Spinal cord (tissue), 10 donors: ENCODE results near the gene SPART. TPM values are rescaled to one million over a fixed set of nuclear protein-coding genes. Genes with fewer than 3 reads are reported as not detected.

Source experiments
- DNase-seq, 6 donors: peaks; one replicate each; pipeline versions ENCODE4 v3.0.0 to v3.0.0-alpha.2; 2013 to 2015; ENCODE audit warnings: low spot score in 6 of 6, low read depth in 4 of 6
- H3K27ac ChIP-seq: one replicate; pipeline ENCODE4 v1.5.1; 2013; ENCODE audit warnings: low read depth, low read length, control low read depth
- H3K27me3 ChIP-seq: one replicate; pipeline ENCODE4 v1.6.1; 2013; ENCODE audit warnings: low read length; ENCODE audit not compliant: control insufficient read depth, insufficient read depth
- H3K36me3 ChIP-seq: one replicate; pipeline ENCODE4 v1.6.1; 2013; ENCODE audit warnings: low read length; ENCODE audit not compliant: control insufficient read depth, insufficient read depth
- H3K4me1 ChIP-seq: one replicate; pipeline ENCODE4 v1.6.1; 2013; ENCODE audit warnings: low read length; ENCODE audit not compliant: control insufficient read depth, insufficient read depth
- H3K4me3 ChIP-seq: one replicate; pipeline ENCODE4 v1.5.1; 2013; ENCODE audit warnings: low read depth, low read length, control low read depth
- H3K9me3 ChIP-seq: one replicate; pipeline ENCODE4 v1.6.1; 2013; ENCODE audit warnings: low read length; ENCODE audit not compliant: control insufficient read depth, insufficient read depth
- WGBS: methylation state at CpG from one replicate; pipeline ENCODE4 v1.1.5; 2013; ENCODE audit warnings: missing lambda C conversion rate; ENCODE audit not compliant: insufficient coverage; 5-methylcytosine and 5-hydroxymethylcytosine counted together
- polyA plus RNA-seq, 2 donors: library from polyadenylated mRNA; unstranded; fragments of 120-200 nt; gene quantifications; one replicate each; pipeline ENCODE4 v1.2.1, GENCODE V29; 2013; ENCODE audit not compliant: insufficient read length in 2 of 2
- total RNA-seq, 2 donors: library from RNA; depleted of rRNA in 1 of 2; stranded (reverse); fragments of 120-200 nt in 1 of 2; fragments of >200 nt in 1 of 2; gene quantifications; one replicate each; pipeline versions ENCODE4 v1.2.3 to v1.2.4, GENCODE V29; 2013 to 2014
- donor health status: healthy.

The SPART gene
- total and polyA plus RNA-seq, 4 donors = 48.8 to 132 (median 61.6) TPM

DNA sequence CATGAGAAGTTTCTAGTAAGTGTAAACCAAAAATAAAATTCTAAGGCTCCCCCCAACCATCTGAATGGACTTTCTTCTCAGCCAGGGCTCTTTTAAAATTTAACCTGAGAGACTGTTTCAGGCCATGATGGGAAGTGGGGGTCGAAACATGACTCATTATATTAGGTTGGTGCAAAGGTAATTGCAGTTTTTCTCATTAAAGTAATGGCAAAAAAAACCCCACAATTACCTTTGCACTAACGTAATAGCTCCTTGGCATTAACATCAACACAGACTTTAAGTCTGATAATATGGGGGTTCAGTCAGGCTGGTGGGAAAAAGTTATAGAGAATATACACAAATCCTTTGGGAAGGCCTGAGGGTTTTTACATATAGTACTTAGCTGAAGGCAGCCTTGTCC lies 9.4 kb upstream of the SPART start:
- Histone ChIP-seq H3K4me1 (no peaks in the 10 kb centered on the region), H3K27me3 (no peaks in the 10 kb centered on the region), H3K27ac (no peak overlapping the region), H3K36me3 (no peaks in the 10 kb centered on the region), H3K9me3 (no peaks in the 10 kb centered on the region), H3K4me3 (no peak overlapping the region)
- DNase-seq = no peak
- WGBS = no CpG with 5 or more reads among the region's 2 CpGs

GRCh38 chr13:36354842-36355623 lies 8.8 kb upstream of the SPART start:
- Histone ChIP-seq H3K9me3 (no peaks in the 10 kb centered on the region), H3K27me3 (no peaks in the 10 kb centered on the region), H3K4me3 (no peak overlapping the region), H3K36me3 (no peaks in the 10 kb centered on the region), H3K4me1 (no peaks in the 10 kb centered on the region), H3K27ac (no peak overlapping the region)
- WGBS = no CpG with 5 or more reads among the region's 1 CpG
- DNase-seq = no peak

GRCh38 chr13:36353001-36353400 lies 6.8 kb upstream of the SPART start:
- WGBS = 84% methylated on average over 2 of the region's 3 CpGs
- no peak for DNase-seq
- H3K27me3 ChIP-seq = no peaks in the 10 kb centered on the region
- no peak overlapping the region for H3K4me3 ChIP-seq
- H3K4me1 ChIP-seq = no peaks in the 10 kb centered on the region
- no peaks in the 10 kb centered on the region for H3K36me3 ChIP-seq
- H3K9me3 ChIP-seq = no peaks in the 10 kb centered on the region
- no peak overlapping the region for H3K27ac ChIP-seq

DNA sequence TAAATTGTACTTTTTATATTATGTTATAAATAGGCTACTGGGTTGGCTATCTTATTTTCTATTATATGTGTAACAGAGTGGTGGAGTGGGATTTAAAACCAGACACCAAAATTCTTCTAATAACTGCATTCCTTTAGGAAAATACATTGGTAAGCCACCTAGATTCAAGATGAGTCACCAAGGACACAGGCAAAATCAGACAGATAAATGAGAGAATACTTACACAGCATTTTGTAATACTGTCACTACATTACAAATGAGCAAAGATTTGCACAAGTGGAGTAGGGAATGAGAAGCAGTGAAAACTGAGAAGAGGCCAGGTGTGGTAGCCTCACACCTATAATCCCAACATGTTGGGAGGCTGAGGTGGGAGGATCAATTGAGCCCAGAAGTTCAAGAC lies 6.2 kb upstream of the SPART start:
- peaks cover under 1% of the 10 kb centered on the region for H3K4me1 ChIP-seq
- no peaks in the 10 kb centered on the region for H3K9me3 ChIP-seq
- no peaks in the 10 kb centered on the region for H3K36me3 ChIP-seq
- H3K27me3 ChIP-seq = no peaks in the 10 kb centered on the region
- no peak overlapping the region for H3K4me3 ChIP-seq
- no peak overlapping the region for H3K27ac ChIP-seq
- no peak for DNase-seq

GRCh38 chr13:36347531-36348210 lies 1.5 kb upstream of the SPART start:
- no peak for DNase-seq
- Histone ChIP-seq H3K36me3 (no peaks in the 10 kb centered on the region), H3K4me1 (peaks cover 7% of the 10 kb centered on the region), H3K27me3 (no peaks in the 10 kb centered on the region), H3K27ac (no peak overlapping the region), H3K9me3 (no peaks in the 10 kb centered on the region), H3K4me3 (no peak overlapping the region)
- 95% methylated on average over 6 of the region's 10 CpGs for WGBS

- no peaks in the 10 kb centered on the region for H3K27me3 ChIP-seq
- peak overlapping the region; percentile 78 for H3K4me3 ChIP-seq
- H3K9me3 ChIP-seq = no peaks in the 10 kb centered on the region
- WGBS = under 1% methylated on average over 45 of the region's 50 CpGs
- H3K27ac ChIP-seq = peak overlapping the region; percentile 97
- no peaks in the 10 kb centered on the region for H3K36me3 ChIP-seq
- H3K4me1 ChIP-seq = peaks cover 7% of the 10 kb centered on the region
- DNase-seq = peak; percentile 36 to 86 (median 66)
Measured at GRCh38 chr13:36345438-36346221, 564 bp downstream of the SPART start.

- peak in 5 of 6 donors; percentile 17 to 57 (median 36) for DNase-seq
- H3K4me3 ChIP-seq = peak overlapping the region; percentile 78
- 9% methylated on average over 9 of the region's 14 CpGs for WGBS
Measured at GRCh38 chr13:36344886-36345437, 1.2 kb downstream of the SPART start.

GRCh38 chr13:36344173-36344572 lies 2.0 kb downstream of the SPART start:
- no CpG with 5 or more reads among the region's 6 CpGs for WGBS
- Histone ChIP-seq H3K9me3 (no peaks in the 10 kb centered on the region), H3K36me3 (no peaks in the 10 kb centered on the region), H3K27ac (no peak overlapping the region), H3K4me3 (no peak overlapping the region), H3K4me1 (peaks cover 7% of the 10 kb centered on the region), H3K27me3 (no peaks in the 10 kb centered on the region)
- peak in 1 of 6 donors; percentile 37 for DNase-seq

More at GRCh38 chr13:36344886-36345437, 1.2 kb downstream of the SPART start:
- no peaks in the 10 kb centered on the region for H3K36me3 ChIP-seq
- H3K27ac ChIP-seq = peak overlapping the region; percentile 97
- H3K27me3 ChIP-seq = no peaks in the 10 kb centered on the region
- H3K9me3 ChIP-seq = no peaks in the 10 kb centered on the region
- H3K4me1 ChIP-seq = peaks cover 7% of the 10 kb centered on the region

- no peaks in the 10 kb centered on the region for H3K9me3 ChIP-seq
- WGBS = 94% methylated on average over 3 of the region's 3 CpGs
- peaks cover 7% of the 10 kb centered on the region for H3K4me1 ChIP-seq
- no peaks in the 10 kb centered on the region for H3K27me3 ChIP-seq
- no peak overlapping the region for H3K27ac ChIP-seq
- H3K4me3 ChIP-seq = no peak overlapping the region
- DNase-seq = peak in 1 of 6 donors; percentile 3
- no peaks in the 10 kb centered on the region for H3K36me3 ChIP-seq
Measured at GRCh38 chr13:36343766-36344165, 2.4 kb downstream of the SPART start.
